ENCODE data around the gene FBXL13. TPM values are rescaled to one million over a fixed set of nuclear protein-coding genes. Genes with fewer than 3 reads are reported as not detected.

The FBXL13 gene
- total and polyA plus RNA-seq, 8 donors, result 0.42 to 2.4 (median 1.4) TPM

DNA sequence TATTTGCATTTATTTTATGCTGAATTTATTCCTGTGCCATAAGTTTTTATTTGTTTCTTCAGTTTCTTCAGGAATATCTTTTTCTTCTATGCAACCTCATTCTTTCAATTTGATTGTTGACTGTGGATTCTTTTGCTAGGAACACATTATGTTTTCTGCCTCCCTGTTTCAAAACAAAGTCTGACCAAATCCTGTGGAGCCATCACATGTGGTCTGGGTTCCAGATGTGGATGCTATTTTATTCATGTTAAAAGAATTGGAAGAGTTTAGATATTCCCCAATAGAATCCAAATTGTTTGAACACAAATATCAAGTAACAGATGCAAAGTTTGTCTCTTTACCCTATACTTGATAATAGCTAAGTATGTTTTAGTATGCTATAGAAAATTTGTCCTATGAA lies 218.6 kb downstream of the FBXL13 start:
- Histone ChIP-seq H3K27me3 (no peaks in the 10 kb centered on the region), H3K36me3 (no peaks in the 10 kb centered on the region), H3K9me3 (no peaks in the 10 kb centered on the region), H3K4me3 (no peak overlapping the region), H3K27ac (no peak overlapping the region), H3K4me1 (no peaks in the 10 kb centered on the region)
- intact Hi-C loops (cut with DNase I), result no loop called here
- DNase-seq (no peak), ATAC-seq (no peak), FAIRE-seq (no peak)
- TF ChIP-seq, protein P1, sequence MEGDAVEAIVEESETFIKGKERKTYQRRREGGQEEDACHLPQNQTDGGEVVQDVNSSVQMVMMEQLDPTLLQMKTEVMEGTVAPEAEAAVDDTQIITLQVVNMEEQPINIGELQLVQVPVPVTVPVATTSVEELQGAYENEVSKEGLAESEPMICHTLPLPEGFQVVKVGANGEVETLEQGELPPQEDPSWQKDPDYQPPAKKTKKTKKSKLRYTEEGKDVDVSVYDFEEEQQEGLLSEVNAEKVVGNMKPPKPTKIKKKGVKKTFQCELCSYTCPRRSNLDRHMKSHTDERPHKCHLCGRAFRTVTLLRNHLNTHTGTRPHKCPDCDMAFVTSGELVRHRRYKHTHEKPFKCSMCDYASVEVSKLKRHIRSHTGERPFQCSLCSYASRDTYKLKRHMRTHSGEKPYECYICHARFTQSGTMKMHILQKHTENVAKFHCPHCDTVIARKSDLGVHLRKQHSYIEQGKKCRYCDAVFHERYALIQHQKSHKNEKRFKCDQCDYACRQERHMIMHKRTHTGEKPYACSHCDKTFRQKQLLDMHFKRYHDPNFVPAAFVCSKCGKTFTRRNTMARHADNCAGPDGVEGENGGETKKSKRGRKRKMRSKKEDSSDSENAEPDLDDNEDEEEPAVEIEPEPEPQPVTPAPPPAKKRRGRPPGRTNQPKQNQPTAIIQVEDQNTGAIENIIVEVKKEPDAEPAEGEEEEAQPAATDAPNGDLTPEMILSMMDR (IDR thresholded peaks at IDR 0.05), result no peak

DNA sequence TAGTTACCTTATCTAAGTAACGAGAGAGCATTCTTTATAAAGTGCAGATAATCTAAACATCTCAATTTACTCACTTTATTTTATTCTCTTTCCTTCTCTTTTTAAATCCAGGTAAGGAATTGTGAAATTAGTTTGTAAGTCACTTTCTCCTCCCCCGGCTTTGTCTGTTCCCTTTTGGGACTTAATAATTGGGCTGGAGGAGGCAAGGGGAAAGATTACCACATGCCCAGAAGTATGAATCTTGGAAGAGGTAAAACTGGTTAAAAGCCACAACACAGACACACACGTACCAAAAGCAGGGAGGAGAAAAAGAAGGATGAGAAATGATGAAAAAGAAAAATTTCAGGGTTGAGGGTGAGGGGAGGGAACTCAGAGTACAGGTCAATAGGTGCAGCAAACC lies 225.1 kb downstream of the FBXL13 start:
- H3K27ac ChIP-seq, result no peak overlapping the region
- 88 to 92% methylated on average over 3 of the region's 3 CpGs for WGBS, 2 donors

DNA sequence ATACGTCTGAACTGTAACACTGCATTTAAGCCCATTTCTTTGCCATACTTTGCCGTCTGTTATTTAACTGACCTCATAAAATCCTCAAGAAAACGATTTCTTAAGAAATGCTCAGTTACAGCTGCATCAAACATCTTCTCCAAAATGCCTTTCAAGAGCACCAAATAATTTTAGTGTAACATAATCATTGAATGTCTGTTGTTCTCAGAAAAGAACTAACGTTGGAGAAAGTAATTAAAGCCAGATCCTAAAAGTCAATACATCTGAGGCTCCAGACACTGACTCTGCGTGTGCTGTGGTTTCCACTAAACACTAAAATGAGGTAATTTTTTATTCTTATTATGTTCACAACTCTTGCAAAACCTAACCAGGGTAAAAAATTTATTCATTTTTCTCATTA lies 225.5 kb downstream of the FBXL13 start:
- Histone ChIP-seq H3K36me3 (no peaks in the 10 kb centered on the region), H3K27me3 (no peaks in the 10 kb centered on the region), H3K4me3 (no peak overlapping the region), H3K4me1 (no peaks in the 10 kb centered on the region), H3K9me3 (no peaks in the 10 kb centered on the region), H3K27ac (no peak overlapping the region)
- WGBS, 2 donors, result 81 to 84% methylated on average over 5 of the region's 5 CpGs
- no peak for DNase-seq
- intact Hi-C loops (cut with DNase I), result no loop called here
- no peak for ATAC-seq
- no peak for FAIRE-seq
- TF ChIP-seq, protein P1 (IDR thresholded peaks at IDR 0.05), result no peak

More for the DNA sequence above, 225.1 kb downstream of the FBXL13 start:
- H3K9me3 ChIP-seq, result no peaks in the 10 kb centered on the region
- intact Hi-C loops (cut with DNase I), result no loop called here
- no peak for ATAC-seq
- no peaks in the 10 kb centered on the region for H3K27me3 ChIP-seq
- no peak overlapping the region for H3K4me3 ChIP-seq
- no peak for DNase-seq
- no peak for FAIRE-seq
- H3K36me3 ChIP-seq, result no peaks in the 10 kb centered on the region
- TF ChIP-seq, protein P1 (IDR thresholded peaks at IDR 0.05), result no peak
- H3K4me1 ChIP-seq, result no peaks in the 10 kb centered on the region

DNA sequence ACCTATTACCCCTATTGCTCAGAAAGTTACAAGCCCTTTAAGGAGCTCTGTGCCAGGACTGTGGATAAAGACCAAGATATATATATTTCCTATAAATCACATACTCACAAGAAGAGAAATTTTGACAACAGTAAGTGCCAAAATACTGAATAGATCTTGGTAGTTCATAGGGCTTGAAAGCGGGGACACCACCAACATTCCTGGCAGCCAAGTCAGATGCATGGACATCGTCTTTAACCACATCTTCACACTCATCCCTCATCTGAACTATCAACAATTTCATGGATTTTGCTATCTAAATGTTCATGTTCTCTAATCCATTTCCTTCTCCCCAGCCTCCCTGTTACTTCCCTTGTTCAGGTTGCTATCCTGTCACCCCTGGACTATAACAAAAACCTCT lies 229.2 kb downstream of the FBXL13 start:
- 92 to 97% methylated on average over 2 of the region's 2 CpGs for WGBS, 2 donors
- no peak for DNase-seq
- Histone ChIP-seq H3K27me3 (no peaks in the 10 kb centered on the region), H3K4me3 (no peak overlapping the region), H3K9me3 (no peaks in the 10 kb centered on the region), H3K36me3 (no peaks in the 10 kb centered on the region), H3K27ac (no peak overlapping the region), H3K4me1 (peaks cover 0 to 7% (median 0%) of the 10 kb centered on the region in 3 donors)
- ATAC-seq, result no peak
- intact Hi-C loops (cut with DNase I), result no loop called here
- TF ChIP-seq, protein P1 (IDR thresholded peaks at IDR 0.05), result no peak
- FAIRE-seq, result no peak

DNA sequence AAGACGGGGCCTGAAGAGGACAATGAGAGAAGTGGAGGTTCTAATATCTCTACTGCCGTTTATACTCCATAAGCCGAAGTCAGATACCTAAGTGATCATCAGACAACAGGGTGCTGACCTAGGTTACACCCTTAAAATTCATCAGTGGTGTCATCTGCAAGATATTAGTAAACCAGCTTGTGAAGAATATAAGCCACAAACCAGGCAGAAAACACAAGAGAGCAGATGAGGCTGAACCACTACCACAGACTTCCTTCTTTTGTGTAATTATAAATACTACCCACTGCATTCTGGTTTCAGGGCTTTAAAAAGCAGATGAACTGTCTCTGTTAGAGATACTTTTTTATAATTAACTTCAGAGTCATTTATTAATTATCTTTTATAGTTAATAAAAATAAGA lies 230.7 kb downstream of the FBXL13 start:
- intact Hi-C loops (cut with DNase I), result no loop called here
- TF ChIP-seq, protein P1 (IDR thresholded peaks at IDR 0.05), result no peak
- no peaks in the 10 kb centered on the region for H3K9me3 ChIP-seq
- H3K4me3 ChIP-seq, result no peak overlapping the region
- 91 to 95% methylated on average over 3 of the region's 3 CpGs for WGBS, 2 donors
- no peak for DNase-seq
- no peak for FAIRE-seq
- H3K4me1 ChIP-seq, result peaks cover 0 to 7% (median 0%) of the 10 kb centered on the region in 3 donors
- no peaks in the 10 kb centered on the region for H3K27me3 ChIP-seq
- no peak overlapping the region for H3K27ac ChIP-seq
- no peak for ATAC-seq
- no peaks in the 10 kb centered on the region for H3K36me3 ChIP-seq
